H1 (cell line): ENCODE measurements around the gene RABEP2.

Experiments used
- SRF ChIP-seq: IDR thresholded peaks from 2 replicates; pipeline ENCODE4 v1.6.1; 2011; ENCODE audit warnings: mild to moderate bottlenecking, low read depth, low read length, moderate library complexity
- TF ChIP-seq, protein P1 (sequence below), 3 experiments: IDR thresholded peaks; 1 replicate in 2 of 3; 2 replicates in 1 of 3; pipeline versions ENCODE4 v1.5.1 to v1.6.1; 2011; ENCODE audit warnings: low read length in 3 of 3, mild to moderate bottlenecking in 3 of 3, inconsistent platforms in 2 of 3, low read depth in 1 of 3, moderate library complexity in 1 of 3; ENCODE audit not compliant: insufficient read depth in 1 of 3; ENCODE audit errors: control extremely low read depth in 1 of 3

DNA sequence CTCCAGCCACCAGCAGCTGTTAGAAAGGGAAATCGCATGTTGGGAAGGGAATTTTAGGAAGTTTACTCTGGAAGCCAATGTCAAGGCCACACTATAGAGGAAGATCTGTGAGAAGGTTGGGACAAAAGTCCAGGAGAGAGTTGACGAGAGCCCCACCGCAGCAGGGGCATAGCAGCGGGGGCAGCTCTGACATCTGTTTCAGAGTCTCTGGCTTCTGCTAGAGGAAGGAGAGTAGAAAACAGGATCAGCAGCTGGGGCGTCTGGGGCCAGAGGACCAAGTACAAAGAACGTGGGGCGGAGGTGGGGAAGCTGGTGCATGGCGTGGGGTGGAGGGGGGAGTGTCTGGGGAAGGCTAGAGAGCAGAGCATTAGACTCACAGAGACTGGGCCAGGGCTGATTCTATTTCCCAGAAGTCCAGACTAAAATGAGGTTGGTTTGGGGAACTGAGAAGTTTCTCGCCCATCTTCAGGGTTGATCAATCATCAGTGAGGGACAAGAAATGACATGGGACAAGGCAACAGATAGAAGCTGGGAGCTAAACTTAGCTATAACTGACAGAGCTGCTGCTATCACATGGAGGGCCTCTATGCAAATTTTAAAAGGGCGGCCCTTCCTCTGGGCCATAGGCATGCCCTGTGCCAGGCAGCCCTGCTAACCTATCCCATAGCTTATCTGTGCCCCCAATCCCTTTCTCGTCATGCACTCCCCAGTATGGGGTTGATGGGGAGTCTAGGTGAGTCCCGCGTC lies 1.2 kb downstream of the RABEP2 start:
- no peak for TF ChIP-seq SRF
- TF ChIP-seq, protein P1, sequence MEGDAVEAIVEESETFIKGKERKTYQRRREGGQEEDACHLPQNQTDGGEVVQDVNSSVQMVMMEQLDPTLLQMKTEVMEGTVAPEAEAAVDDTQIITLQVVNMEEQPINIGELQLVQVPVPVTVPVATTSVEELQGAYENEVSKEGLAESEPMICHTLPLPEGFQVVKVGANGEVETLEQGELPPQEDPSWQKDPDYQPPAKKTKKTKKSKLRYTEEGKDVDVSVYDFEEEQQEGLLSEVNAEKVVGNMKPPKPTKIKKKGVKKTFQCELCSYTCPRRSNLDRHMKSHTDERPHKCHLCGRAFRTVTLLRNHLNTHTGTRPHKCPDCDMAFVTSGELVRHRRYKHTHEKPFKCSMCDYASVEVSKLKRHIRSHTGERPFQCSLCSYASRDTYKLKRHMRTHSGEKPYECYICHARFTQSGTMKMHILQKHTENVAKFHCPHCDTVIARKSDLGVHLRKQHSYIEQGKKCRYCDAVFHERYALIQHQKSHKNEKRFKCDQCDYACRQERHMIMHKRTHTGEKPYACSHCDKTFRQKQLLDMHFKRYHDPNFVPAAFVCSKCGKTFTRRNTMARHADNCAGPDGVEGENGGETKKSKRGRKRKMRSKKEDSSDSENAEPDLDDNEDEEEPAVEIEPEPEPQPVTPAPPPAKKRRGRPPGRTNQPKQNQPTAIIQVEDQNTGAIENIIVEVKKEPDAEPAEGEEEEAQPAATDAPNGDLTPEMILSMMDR (IDR thresholded peaks at IDR 0.05; ENCODE audit: control extremely low read depth in 1 of 3, insufficient read depth in 1 of 3, low read depth in 1 of 3, low read length in 3 of 3): no peak
